ENCODE data around the gene MED14. TPM values are rescaled to one million over a fixed set of nuclear protein-coding genes. Genes with fewer than 3 reads are reported as not detected.

MED14 gene
- total and polyA plus RNA-seq, 2 of the 8 experiments (the other 6 are each of a cell fraction or from before 2014, with no cell fraction given), result 79.7 to 117 TPM

DNA sequence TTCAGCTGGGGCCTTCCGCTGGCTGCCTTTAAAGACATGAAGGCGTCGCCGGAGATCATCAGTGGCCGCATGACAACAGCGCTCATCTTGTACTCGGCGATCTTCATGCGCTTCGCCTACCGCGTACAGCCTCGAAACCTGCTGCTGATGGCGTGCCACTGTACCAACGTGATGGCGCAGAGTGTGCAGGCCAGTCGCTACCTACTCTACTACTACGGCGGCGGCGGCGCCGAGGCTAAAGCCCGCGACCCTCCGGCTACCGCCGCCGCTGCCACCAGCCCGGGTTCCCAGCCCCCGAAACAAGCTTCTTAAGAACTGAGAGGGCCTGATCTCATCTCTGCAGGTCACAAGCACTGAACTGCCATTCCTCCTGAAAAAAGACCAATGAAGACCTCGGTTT, 111.7 kb downstream of the MED14 start:
- no peaks in the 10 kb centered on the region for H3K23me2 ChIP-seq (ENCODE audit: low read depth, low read length)
- ChIA-PET POLR2A (ENCODE audit: partially characterized antibody) (interaction anchor here (0.7 kb wide), 1 partner anchor 11 kb away, joined by 3 read pairs; no protein-coding TSS in a partner anchor), CTCF (ENCODE audit: partially characterized antibody) (no interaction called here)
- no peak overlapping the region for H3K18ac ChIP-seq (ENCODE audit: extremely low read depth, low read length)
- H3K14ac ChIP-seq (ENCODE audit: insufficient read length), result no peak overlapping the region
- DNase-seq (ENCODE audit: low read depth in 1 of 2, low spot score in 2 of 2), result no peak
- H3K79me1 ChIP-seq (ENCODE audit: low read depth, low read length), result no peaks in the 10 kb centered on the region
- H4K91ac ChIP-seq (replicated peaks; ENCODE audit: insufficient read length, low read length), result no peak overlapping the region
- no peaks in the 10 kb centered on the region for H4K20me1 ChIP-seq (replicated peaks in 1 of 2; ENCODE audit: control insufficient read depth in 1 of 2, insufficient read depth in 2 of 2, low read length in 2 of 2)
- no peak overlapping the region for H2BK120ac ChIP-seq (replicated peaks; ENCODE audit: low read depth, low read length)
- H2BK12ac ChIP-seq (ENCODE audit: low read depth, low read length), result no peak overlapping the region
- H2BK15ac ChIP-seq (ENCODE audit: low read length), result no peak overlapping the region
- no peak overlapping the region for H3K56ac ChIP-seq (replicated peaks; ENCODE audit: insufficient read length, low read depth, low read length)
- no peak for TF ChIP-seq TAF7 (optimal IDR thresholded peaks at IDR 0.05; ENCODE audit: borderline replicate concordance, low read depth, low read length)
- no peak for TF ChIP-seq GTF2F1 (IDR thresholded peaks at IDR 0.05; ENCODE audit: borderline replicate concordance, low read depth, low read length)
- TF ChIP-seq POLR2AphosphoS5 (IDR thresholded peaks at IDR 0.05; ENCODE audit: low read depth, low read length), result no peak
- TF ChIP-seq KDM4A (IDR thresholded peaks at IDR 0.05; ENCODE audit: low read depth, low read length, severe bottlenecking), result no peak
- TF ChIP-seq BCL11A (IDR thresholded peaks at IDR 0.05; ENCODE audit: low read depth in 2 of 2, low read length in 2 of 2), result no peak
- TF ChIP-seq CEBPB (IDR thresholded peaks at IDR 0.05; ENCODE audit: low read depth, low read length), result no peak
- TF ChIP-seq TAF1 (IDR thresholded peaks at IDR 0.05; ENCODE audit: low read depth, low read length), result no peak
- TF ChIP-seq JUND (IDR thresholded peaks at IDR 0.05; ENCODE audit: low read length), result no peak
- no peak overlapping the region for H2BK20ac ChIP-seq (ENCODE audit: low read length)
- H3K79me2 ChIP-seq (ENCODE audit: control insufficient read depth in 1 of 2, insufficient read depth in 2 of 2, low read length in 2 of 2), result no peaks in the 10 kb centered on the region
- no peak overlapping the region for H2AFZ ChIP-seq (ENCODE audit: low read length)
- H3K27ac ChIP-seq (ENCODE audit: low read depth, low read length), result no peak overlapping the region
- WGBS, 2 experiments (ENCODE audit: extremely low coverage in 1 of 2, insufficient coverage in 1 of 2, insufficient read length in 1 of 2, insufficient replicate concordance in 2 of 2, low coverage in 1 of 2, low lambda C conversion rate in 2 of 2, missing lambda C conversion rate in 1 of 2), result 91% methylated on average over 32 of the region's 32 CpGs; no CpG with 5 or more reads in 1 of the 2 experiments
- no peak overlapping the region for H4K5ac ChIP-seq (ENCODE audit: insufficient read length, low read depth, low read length)
- no peak overlapping the region for H2BK5ac ChIP-seq (ENCODE audit: low read depth, low read length)
- H3K9ac ChIP-seq (replicated peaks in 1 of 4; ENCODE audit: extremely low read depth in 1 of 4, low read depth in 3 of 4, low read length in 3 of 4), result no peak overlapping the region
- H3K4me2 ChIP-seq (ENCODE audit: insufficient read depth in 1 of 2, low read depth in 2 of 2, low read length in 2 of 2), result no peak overlapping the region
- no peak overlapping the region for H3K4ac ChIP-seq (replicated peaks; ENCODE audit: insufficient read length, low read depth, low read length)
- no peak overlapping the region for H3K23ac ChIP-seq (ENCODE audit: insufficient read length)
- H3K4me1 ChIP-seq (replicated peaks in 1 of 4; ENCODE audit: control insufficient read depth in 3 of 4, insufficient read depth in 4 of 4, low read length in 3 of 4), result peaks cover 0 to 3% (median 0%) of the 10 kb centered on the region in 4 experiments; a peak in 1 of 7 replicates
- peaks cover 0 to 6% (median 0%) of the 10 kb centered on the region in 4 experiments; a peak in 1 of 8 replicates for H3K36me3 ChIP-seq (ENCODE audit: control insufficient read depth in 2 of 4, insufficient read depth in 4 of 4, low read length in 3 of 4)
- H2AK5ac ChIP-seq (ENCODE audit: low read depth, low read length), result no peak overlapping the region
- no peaks in the 10 kb centered on the region for H3K9me3 ChIP-seq (ENCODE audit: insufficient read depth in 2 of 2, low read depth in 1 of 2, low read length in 1 of 2)
- H4K8ac ChIP-seq (ENCODE audit: extremely low read depth, insufficient read depth, low read length), result no peak overlapping the region
- no peak overlapping the region for H3K4me3 ChIP-seq (ENCODE audit: extremely low read depth in 1 of 4, insufficient read depth in 2 of 4, low read depth in 3 of 4, low read length in 4 of 4)
- no peak for FAIRE-seq
- H3K27me3 ChIP-seq (replicated peaks in 1 of 4; ENCODE audit: control insufficient read depth in 3 of 4, extremely low read depth in 1 of 4, insufficient read depth in 3 of 4, low read length in 3 of 4), result no peaks in the 10 kb centered on the region
